ENCODE measurements around the gene PATL2.

- TF ChIP-seq CTCF (conservative IDR thresholded peaks at IDR 0.05; ENCODE audit: low read depth, low read length) (no peak), EZH2 (IDR thresholded peaks at IDR 0.05; ENCODE audit: borderline replicate concordance, low read depth, low read length, poor library complexity, severe bottlenecking) (no peak)
These were observed 64.7 kb downstream of the PATL2 start for GRCh38 chr15:44646460-44646859.
